T-helper 2 cell treated with Interferon-gamma antibody and Interleukin-4, amounts not matched to agents 100 ng/mL and 5 ng/mL, for 36 hours (primary cell): ENCODE results near the gene BRD3. TPM values are rescaled to one million over a fixed set of nuclear protein-coding genes. Genes with fewer than 3 reads are reported as not detected.

ENCODE experiments used
- intact Hi-C: fragments of 100-400 bp; cut with micrococcal nuclease; formaldehyde crosslinking; loops from one replicate; pipeline ENCODE4 v1.15.1; 2023
- total RNA-seq: library from RNA; stranded (reverse); gene quantifications from 2 replicates; pipeline ENCODE4 v1.2.3, GENCODE V29; 2022

Gene BRD3
- total RNA-seq, 1 donor from 2014 or later = 37.9 TPM

- intact Hi-C loops = loop anchor here (5.0 to 10.0 kb wide), 2 partner anchors 258 to 1435 kb away; partner anchors contain the start of genes MRPS2 and RXRA
These were observed 644 bp downstream of the BRD3 start for GRCh38 chr9:134066913-134067851.

- intact Hi-C loops = loop anchor here (5.0 to 10.0 kb wide), 2 partner anchors 258 to 1436 kb away; partner anchors contain the start of genes MRPS2 and RXRA
These were observed 1.3 kb downstream of the BRD3 start for GRCh38 chr9:134066526-134066912.

GRCh38 chr9:134065612-134066419, 2.0 kb downstream of the BRD3 start:
- intact Hi-C loops = loop anchor here (5.0 to 10.0 kb wide), 2 partner anchors 259 to 1436 kb away; partner anchors contain the start of genes MRPS2 and RXRA

- intact Hi-C loops = loop anchor here (5.0 to 10.0 kb wide), 2 partner anchors 260 to 1438 kb away; partner anchors contain the start of genes MRPS2 and RXRA
These were observed 3.1 kb downstream of the BRD3 start for GRCh38 chr9:134064711-134065110.

GRCh38 chr9:134063571-134064450, 4.0 kb downstream of the BRD3 start:
- intact Hi-C loops = loop anchor here (10.0 kb wide), 1 partner anchor 261 kb away; the partner anchor contains the start of gene RXRA

- intact Hi-C loops = loop anchor here (10.0 kb wide), 1 partner anchor 262 kb away; the partner anchor contains the start of gene RXRA
These were observed 4.7 kb downstream of the BRD3 start for GRCh38 chr9:134063088-134063570.

GRCh38 chr9:134062461-134063087, 5.3 kb downstream of the BRD3 start:
- intact Hi-C loops = loop anchor here (10.0 kb wide), 1 partner anchor 262 kb away; the partner anchor contains the start of gene RXRA

GRCh38 chr9:134061688-134062371, 6.0 kb downstream of the BRD3 start:
- intact Hi-C loops = loop anchor here (10.0 kb wide), 1 partner anchor 263 kb away; the partner anchor contains the start of gene RXRA

- intact Hi-C loops = loop anchor here (10.0 kb wide), 1 partner anchor 264 kb away; the partner anchor contains the start of gene RXRA
These were observed 6.7 kb downstream of the BRD3 start for GRCh38 chr9:134061019-134061687.

GRCh38 chr9:134060546-134060945, 7.3 kb downstream of the BRD3 start:
- intact Hi-C loops = loop anchor here (10.0 kb wide), 1 partner anchor 264 kb away; the partner anchor contains the start of gene RXRA

GRCh38 chr9:134059661-134060395, 8.0 kb downstream of the BRD3 start:
- intact Hi-C loops = loop anchor here (10.0 kb wide), 1 partner anchor 265 kb away; the partner anchor contains the start of gene RXRA

GRCh38 chr9:134059188-134059641, 8.6 kb downstream of the BRD3 start:
- intact Hi-C loops = no loop called here

- intact Hi-C loops = no loop called here
These were observed 9.1 kb downstream of the BRD3 start for GRCh38 chr9:134058716-134059115.

GRCh38 chr9:134057751-134058701, 9.8 kb downstream of the BRD3 start:
- intact Hi-C loops = no loop called here

GRCh38 chr9:134057307-134057657, 10.5 kb downstream of the BRD3 start:
- intact Hi-C loops = no loop called here
